Dedifferentiated amniotic fluid mesenchymal stem cell (primary cell): ENCODE results near the gene MXI1.

ENCODE experiments used
- DNase-seq: peaks from one replicate; pipeline ENCODE4 v3.0.0-alpha.2; 2016; ENCODE audit errors: extremely low spot score

The MXI1 gene

DNA sequence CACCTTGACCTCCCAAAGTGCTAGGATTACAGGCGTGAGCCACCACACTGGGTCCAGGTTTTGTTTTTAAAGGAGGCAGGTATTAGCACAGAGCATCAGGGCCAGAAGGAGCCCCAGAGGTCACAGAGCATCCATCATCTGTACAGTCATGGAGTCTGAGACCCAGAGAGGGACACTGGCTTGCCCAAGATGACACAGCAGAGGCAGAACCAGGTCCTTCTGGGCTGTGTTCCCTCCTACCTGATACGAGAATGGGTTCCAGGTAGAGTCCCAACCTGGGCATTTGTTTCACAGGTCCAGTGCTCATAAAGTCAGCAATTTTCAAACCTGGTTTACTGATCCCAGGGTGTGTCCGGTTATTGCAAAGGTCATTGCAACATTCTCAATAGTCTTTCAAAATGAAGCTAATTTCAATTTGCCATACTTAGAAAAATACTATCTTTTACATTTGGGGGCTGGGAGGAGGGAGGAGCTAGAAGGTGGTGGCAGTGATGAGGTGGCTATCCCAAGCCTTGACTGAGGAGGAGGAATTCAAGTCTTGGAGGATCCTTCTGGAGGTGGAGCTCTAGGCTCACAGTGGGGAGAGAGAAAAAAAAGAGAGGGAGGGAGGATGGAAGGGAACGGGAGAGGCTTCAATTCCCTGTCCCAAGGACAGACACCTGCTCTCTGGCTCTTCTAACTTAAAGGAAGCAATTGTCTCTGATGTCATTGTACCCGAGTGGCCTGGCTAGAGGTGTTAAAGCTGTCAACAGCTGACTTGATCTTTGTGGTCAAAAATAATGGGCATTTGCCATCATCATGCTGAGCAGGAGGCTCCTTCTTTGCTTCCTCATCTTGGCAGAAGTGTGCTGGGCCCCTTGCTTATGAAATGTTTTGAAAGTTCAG is 8.1 kb downstream of the MXI1 start:
- DNase-seq, result no peak

DNA sequence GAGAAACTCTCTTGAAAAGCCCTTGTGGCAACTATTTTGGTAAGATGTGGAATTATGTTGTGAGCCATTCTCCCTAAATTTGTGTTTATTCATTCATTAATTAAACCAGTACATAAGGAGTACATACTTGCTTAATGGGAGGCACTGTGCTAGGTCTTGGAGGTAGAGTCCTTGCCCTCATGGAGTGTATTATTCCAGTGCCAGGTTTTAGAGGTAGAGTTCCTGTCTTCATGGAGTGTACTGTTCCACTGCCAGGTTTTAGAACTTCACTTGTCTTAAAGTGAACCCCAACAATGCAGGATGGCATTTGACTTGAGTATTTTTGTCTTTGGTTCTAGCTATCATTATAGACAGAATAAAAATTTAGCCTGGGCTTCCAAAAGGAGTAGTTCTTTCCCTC is 8.8 kb downstream of the MXI1 start:
- no peak for DNase-seq

- DNase-seq, result no peak
Observed at GRCh38 chr10:110216942-110217661, 9.7 kb downstream of the MXI1 start.

- no peak for DNase-seq
Observed at GRCh38 chr10:110217662-110218008, 10.2 kb downstream of the MXI1 start.

GRCh38 chr10:110218632-110219031 is 11.2 kb downstream of the MXI1 start:
- no peak for DNase-seq

DNA sequence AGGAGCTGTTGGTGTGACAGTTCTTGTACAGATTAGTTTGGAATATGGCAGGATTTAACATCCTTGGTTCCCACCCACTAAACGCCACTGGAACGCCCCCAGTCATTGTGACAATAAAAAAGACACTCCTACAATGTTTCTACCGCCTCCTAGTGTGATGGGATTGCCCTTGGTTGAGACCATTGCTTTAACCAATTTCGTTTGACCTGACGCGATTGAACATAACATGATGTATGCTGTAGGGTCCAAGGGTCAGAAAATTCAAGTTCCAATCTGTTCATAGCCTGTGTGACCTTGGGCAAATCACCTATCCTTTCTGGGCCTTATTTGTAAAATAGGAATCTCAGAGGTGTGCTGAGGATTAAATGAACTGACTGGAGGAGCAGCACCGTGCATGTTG is 12.5 kb downstream of the MXI1 start:
- DNase-seq, result no peak

- DNase-seq, result no peak
Observed at GRCh38 chr10:110220398-110220797, 13.0 kb downstream of the MXI1 start.

GRCh38 chr10:110221044-110221720 is 13.8 kb downstream of the MXI1 start:
- peak; percentile 21 for DNase-seq

DNA sequence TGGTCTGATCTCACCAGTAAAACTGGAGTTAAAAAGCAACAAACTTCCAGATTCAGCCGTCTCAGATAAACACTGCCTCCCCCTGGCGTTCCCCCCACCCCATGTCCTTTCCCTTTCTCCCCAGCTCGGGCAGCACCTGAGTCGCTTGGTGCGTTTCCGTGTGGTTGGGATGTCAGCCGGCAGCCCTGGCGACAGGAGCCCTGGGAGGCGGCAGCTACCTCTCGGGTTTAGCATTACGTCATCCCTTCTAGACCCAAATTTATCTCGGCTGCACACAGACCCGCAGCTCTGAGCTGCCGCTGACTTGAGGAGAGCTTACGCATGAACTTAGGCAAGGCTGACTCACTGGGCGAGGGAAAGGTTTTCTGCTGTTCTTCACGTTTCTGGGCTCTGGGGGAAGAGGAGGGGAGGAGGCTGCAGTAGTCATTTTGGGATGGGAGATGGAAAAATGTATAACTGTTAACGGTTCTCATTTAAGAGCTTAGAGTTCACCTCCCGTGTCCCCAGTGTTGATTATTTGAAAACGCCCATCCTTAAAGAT is 14.4 kb downstream of the MXI1 start:
- DNase-seq, result peak; percentile 93

DNA sequence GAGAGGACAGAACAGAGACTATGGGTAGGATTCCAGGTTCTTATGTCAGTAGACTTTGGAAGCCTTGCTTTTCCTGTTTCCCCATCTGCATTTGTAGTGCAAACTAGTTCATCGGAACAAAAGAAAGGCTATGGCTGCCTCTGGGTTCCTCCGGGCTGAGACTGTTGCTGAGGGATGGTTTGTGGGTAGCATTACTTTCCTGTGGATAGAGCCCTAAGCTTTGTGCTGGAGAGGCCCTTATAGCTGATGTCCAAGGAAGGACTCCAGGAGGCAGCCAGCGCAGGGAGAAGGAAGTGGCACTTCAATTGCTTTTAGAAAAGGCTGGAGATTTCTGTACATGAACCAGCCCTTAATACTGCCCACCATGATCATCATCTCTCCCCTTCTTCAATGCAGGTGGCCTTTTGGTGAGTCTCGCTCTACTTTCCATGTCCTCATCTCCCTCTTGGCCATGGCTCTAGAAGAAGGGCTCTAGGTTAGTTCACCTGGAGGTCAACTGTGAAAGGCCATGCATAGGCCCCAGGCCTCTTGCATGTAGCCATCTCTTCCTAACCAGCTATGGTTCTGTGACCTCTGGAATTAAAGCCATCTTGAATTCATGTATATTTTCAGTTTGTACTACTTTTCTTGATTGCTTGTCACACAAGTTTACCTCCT is 15.4 kb downstream of the MXI1 start:
- DNase-seq, result no peak

DNA sequence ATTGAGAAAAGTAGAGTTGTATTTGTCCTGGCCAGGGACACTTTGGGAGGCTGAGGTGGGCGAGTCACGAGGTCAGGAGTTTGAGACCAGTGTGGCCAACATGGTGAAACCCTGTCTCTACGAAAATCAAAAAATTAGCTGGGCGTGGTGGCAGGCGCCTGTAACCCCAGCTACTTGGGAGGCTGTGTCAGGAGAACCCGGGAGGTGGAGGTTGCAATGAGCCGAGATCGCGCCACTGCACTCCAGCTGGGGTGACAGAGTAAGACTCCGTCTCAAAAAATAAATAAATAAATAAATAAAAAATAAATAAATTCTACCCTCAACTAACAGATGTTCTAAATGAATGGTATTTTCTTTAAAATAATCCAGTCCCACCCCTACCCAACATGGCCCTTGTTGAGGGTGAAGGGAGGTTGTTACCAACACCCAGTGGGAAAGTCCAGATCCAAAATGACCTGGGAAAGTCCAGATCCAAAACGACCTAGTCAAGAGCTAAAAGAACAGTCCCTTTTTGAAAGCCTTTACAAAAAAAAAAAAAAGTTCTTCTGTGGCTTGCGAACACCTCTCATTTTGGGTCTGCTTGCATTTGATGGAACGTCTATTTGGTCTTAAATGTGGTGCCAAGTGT is 16.0 kb downstream of the MXI1 start:
- no peak for DNase-seq

GRCh38 chr10:110224992-110225391 is 17.6 kb downstream of the MXI1 start:
- no peak for DNase-seq

GRCh38 chr10:110225441-110225755 is 18.0 kb downstream of the MXI1 start:
- DNase-seq, result no peak

GRCh38 chr10:110225756-110226542 is 18.5 kb downstream of the MXI1 start:
- DNase-seq, result peak; percentile 79

GRCh38 chr10:110226543-110226925 is 19.1 kb downstream of the MXI1 start:
- DNase-seq, result peak; percentile 81

GRCh38 chr10:110226926-110227641 is 19.7 kb downstream of the MXI1 start:
- DNase-seq, result no peak

DNA sequence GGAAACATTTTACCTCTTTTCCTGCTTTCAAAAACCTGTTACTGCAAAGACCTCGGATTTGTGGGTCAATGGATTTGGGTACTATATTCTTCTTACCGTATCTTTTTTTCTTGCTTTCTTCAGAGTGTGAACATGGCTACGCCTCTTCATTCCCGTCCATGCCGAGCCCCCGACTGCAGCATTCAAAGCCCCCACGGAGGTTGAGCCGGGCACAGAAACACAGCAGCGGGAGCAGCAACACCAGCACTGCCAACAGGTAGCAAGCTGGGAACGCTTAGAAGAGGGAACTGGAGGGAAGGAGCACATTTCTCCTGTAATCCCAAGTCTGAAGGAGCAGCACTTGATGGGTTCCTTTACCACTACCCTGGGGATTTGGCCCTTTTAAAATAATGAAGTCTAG is 20.7 kb downstream of the MXI1 start:
- no peak for DNase-seq

DNA sequence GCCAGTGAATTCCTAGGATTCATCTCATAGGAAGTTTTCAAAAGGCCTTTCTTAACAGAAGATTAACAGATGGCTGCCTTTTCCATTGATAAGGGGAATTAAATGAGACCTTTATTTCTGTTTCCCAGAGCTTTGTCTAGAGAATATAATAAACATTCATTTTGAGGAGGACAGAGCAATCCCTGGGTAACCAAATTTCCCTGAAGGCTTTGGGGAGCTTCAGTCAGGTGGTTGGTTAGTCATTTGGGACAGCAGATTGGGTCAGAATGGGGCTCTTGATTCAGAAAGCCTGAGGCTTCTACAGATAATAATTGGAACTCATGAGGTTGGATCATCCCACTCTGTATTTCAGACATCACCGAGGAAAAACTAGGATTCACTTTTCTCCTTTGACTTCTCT is 21.8 kb downstream of the MXI1 start:
- no peak for DNase-seq

- DNase-seq, result no peak
Observed at GRCh38 chr10:110233846-110234245, 26.4 kb downstream of the MXI1 start.

- no peak for DNase-seq
Observed at GRCh38 chr10:110237894-110238480, 30.6 kb downstream of the MXI1 start.
